Choroid plexus epithelial cell (primary cell): Measurements from ENCODE around the gene AMOTL2.
A peak's percentile ranks its signal among the peaks of the same experiment; 100 is the strongest.

ENCODE experiments used
- DNase-seq: peaks from one replicate; pipeline ENCODE4 v3.0.0-alpha.2; 2010; ENCODE audit warnings: low read depth
- H3K4me3 ChIP-seq: 2 replicates; pipeline ENCODE4 v1.5.1; 2011; ENCODE audit warnings: low read depth, mild to moderate bottlenecking, control low read depth, low read length, moderate library complexity
- CTCF ChIP-seq: conservative IDR thresholded peaks from 2 replicates; pipeline ENCODE4 v1.5.1; 2011; ENCODE audit warnings: low read depth, mild to moderate bottlenecking, control low read depth, inconsistent platforms, low read length, moderate library complexity

AMOTL2 gene

GRCh38 chr3:134338516-134339261 lies 35.6 kb downstream of the AMOTL2 start:
- DNase-seq: no peak
- no peak overlapping the region for H3K4me3 ChIP-seq
- TF ChIP-seq CTCF: no peak

GRCh38 chr3:134338201-134338512 lies 36.1 kb downstream of the AMOTL2 start:
- H3K4me3 ChIP-seq: no peak overlapping the region
- TF ChIP-seq CTCF: no peak
- no peak for DNase-seq

- no peak for DNase-seq
- H3K4me3 ChIP-seq: no peak overlapping the region
- no peak for TF ChIP-seq CTCF
Measured at GRCh38 chr3:134337511-134338200, 36.6 kb downstream of the AMOTL2 start.

GRCh38 chr3:134337071-134337482 lies 37.2 kb downstream of the AMOTL2 start:
- no peak for TF ChIP-seq CTCF
- no peak overlapping the region for H3K4me3 ChIP-seq
- no peak for DNase-seq

- no peak overlapping the region for H3K4me3 ChIP-seq
- TF ChIP-seq CTCF: no peak
- DNase-seq: peak; percentile 84
Measured at GRCh38 chr3:134336587-134336986, 37.7 kb downstream of the AMOTL2 start.

GRCh38 chr3:134334901-134335280 lies 39.4 kb downstream of the AMOTL2 start:
- TF ChIP-seq CTCF: no peak
- no peak overlapping the region for H3K4me3 ChIP-seq
- DNase-seq: no peak
